Uterus (tissue), 2 donors: ENCODE results near the gene ME3.

ENCODE experiments used
- CTCF ChIP-seq, 4 experiments: fragments of 200-600 bp in 2 of 4; fragments of 450-650 bp in 2 of 4; sonication (generic) in 2 of 4; IDR thresholded peaks; one replicate each; pipeline ENCODE4 v1.5.1; 2016 to 2019; ENCODE audit warnings: antibody characterized with exemption in 4 of 4, mild to moderate bottlenecking in 2 of 4, moderate library complexity in 1 of 4
- POLR2A ChIP-seq, 2 donors: fragments of 450-650 bp; IDR thresholded peaks; one replicate each; pipeline ENCODE4 v1.6.1; 2016; ENCODE audit warnings: antibody characterized with exemption in 2 of 2, mild to moderate bottlenecking in 1 of 2, moderate library complexity in 1 of 2

GRCh38 chr11:86418106-86418505 lies 254.3 kb downstream of the ME3 start:
- TF ChIP-seq CTCF (IDR thresholded peaks at IDR 0.05) (no peak), POLR2A (IDR thresholded peaks at IDR 0.05) (no peak)
